GM12864 (cell line): ENCODE measurements around the gene SLC45A1.

Source experiments
- DNase-seq: peaks from one replicate; pipeline ENCODE4 v3.0.0-alpha.2; 2011; ENCODE audit warnings: low read depth
- H3K4me3 ChIP-seq: 2 replicates; pipeline ENCODE4 v1.5.1; 2011; ENCODE audit warnings: mild to moderate bottlenecking, low read depth, low read length, control low read depth
- TF ChIP-seq, protein P1 (sequence below): IDR thresholded peaks from 2 replicates; pipeline ENCODE4 v1.5.1; 2011; ENCODE audit warnings: low read depth, mild to moderate bottlenecking, moderate library complexity, low read length, control low read depth, inconsistent platforms; ENCODE audit errors: missing control alignments

Gene SLC45A1

DNA sequence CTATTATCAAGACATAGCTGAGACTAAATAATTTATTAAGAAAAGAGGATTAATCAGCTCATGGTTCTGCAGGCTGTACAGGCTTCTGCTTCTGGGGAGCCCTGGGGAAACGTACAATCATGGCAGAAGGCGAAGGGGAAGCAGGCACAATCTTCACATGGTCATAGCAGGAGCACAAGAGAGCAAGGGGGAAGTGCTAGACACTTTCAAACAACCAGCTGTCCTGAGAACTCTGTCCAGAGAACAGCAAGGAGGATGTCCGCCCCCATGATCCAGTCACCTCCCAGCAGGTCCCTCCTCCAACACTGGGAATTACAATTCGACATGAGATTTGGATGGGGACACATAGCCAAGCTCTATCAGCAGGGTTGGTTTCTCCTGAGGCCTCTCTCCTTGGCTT lies 10.3 kb upstream of the SLC45A1 start:
- H3K4me3 ChIP-seq: no peak overlapping the region
- TF ChIP-seq, protein P1, sequence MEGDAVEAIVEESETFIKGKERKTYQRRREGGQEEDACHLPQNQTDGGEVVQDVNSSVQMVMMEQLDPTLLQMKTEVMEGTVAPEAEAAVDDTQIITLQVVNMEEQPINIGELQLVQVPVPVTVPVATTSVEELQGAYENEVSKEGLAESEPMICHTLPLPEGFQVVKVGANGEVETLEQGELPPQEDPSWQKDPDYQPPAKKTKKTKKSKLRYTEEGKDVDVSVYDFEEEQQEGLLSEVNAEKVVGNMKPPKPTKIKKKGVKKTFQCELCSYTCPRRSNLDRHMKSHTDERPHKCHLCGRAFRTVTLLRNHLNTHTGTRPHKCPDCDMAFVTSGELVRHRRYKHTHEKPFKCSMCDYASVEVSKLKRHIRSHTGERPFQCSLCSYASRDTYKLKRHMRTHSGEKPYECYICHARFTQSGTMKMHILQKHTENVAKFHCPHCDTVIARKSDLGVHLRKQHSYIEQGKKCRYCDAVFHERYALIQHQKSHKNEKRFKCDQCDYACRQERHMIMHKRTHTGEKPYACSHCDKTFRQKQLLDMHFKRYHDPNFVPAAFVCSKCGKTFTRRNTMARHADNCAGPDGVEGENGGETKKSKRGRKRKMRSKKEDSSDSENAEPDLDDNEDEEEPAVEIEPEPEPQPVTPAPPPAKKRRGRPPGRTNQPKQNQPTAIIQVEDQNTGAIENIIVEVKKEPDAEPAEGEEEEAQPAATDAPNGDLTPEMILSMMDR: no peak
- DNase-seq: no peak

DNA sequence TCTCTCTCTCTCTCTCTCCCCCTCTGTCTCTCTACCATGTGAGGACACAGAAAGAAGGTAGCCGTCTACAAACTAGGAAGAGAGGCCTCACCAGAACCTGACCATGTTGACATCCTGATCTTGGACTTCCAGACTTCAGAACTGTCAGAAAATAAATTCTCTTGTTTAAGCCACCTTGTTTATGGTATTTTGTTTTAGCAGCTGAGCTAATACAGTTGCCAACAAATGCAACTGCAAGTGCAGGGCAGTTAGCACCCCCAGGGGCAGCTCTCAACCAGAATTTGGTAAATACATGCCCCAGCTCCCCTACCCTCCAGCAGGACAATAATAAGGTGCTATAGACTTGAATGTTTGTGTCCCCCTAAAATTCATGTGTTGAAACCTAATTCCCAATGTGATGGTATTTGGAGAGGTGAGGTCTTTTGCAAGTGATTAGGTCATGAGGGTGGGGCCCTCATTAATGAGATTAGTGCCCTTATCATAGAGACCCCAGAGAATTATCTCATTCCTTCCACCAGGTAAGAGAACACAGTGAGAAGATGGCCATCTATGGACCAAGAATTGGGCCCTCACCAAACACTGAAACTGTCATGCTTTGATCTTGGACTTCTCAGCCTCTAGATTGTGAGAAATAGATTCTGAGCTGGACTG lies 6.7 kb upstream of the SLC45A1 start:
- no peak overlapping the region for H3K4me3 ChIP-seq
- TF ChIP-seq, protein P1: no peak
- no peak for DNase-seq

GRCh38 chr1:8312235-8313218 lies 5.4 kb upstream of the SLC45A1 start:
- H3K4me3 ChIP-seq: no peak overlapping the region
- TF ChIP-seq, protein P1: no peak
- no peak for DNase-seq

DNA sequence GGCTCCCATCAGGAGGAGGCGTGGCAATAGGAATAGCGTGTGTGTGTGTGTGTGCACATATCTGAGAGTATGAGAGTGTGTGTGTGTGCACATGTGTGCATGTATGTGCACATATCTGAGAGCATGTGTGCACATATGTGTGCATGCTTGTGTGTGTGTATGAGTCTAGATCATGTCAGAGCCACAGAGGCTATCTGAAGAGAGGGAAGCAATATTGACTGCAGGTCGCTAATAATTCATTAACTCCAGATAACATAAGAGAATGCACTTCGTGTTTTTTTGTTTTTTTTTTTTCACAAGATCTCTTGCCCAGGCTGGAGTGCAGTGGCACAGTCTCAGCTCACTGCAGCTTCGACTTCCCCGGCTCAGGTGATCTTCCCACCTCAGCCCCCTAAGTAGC lies 4.7 kb upstream of the SLC45A1 start:
- DNase-seq: no peak
- TF ChIP-seq, protein P1: no peak
- no peak overlapping the region for H3K4me3 ChIP-seq

- TF ChIP-seq, protein P1: peak; percentile 87
- H3K4me3 ChIP-seq: no peak overlapping the region
- DNase-seq: peak; percentile 13
These were observed 3.3 kb upstream of the SLC45A1 start for GRCh38 chr1:8314346-8315280.
